K562 (cell line): ENCODE measurements around the gene ARMC12. TPM values are rescaled to one million over a fixed set of nuclear protein-coding genes. Genes with fewer than 3 reads are reported as not detected.

ENCODE experiments used
- ATAC-seq: fragments of 200-7000 bp; cut with Tn5 transposase; 3 replicates; pipeline ENCODE4 v1.9.1; 2020; ENCODE audit warnings: moderate library complexity
- BruUV-seq: library from RNA; stranded (reverse); fragments of 400-500 nt; replicated peaks from 2 replicates; lab custom pipeline; 2021; lab: Mats Ljungman, UMichigan
- CTCF ChIA-PET: fragments of 300-600 bp; formaldehyde crosslinking; extraction: SDS; loops from one replicate; lab custom pipeline; 2021; ENCODE audit warnings: low intra/inter-chr PET ratio; lab: Yijun Ruan, JAX
- POLR2A ChIA-PET: fragments of 300-600, 350-650 bp; sonication (Branson Sonifier 250); formaldehyde crosslinking; extraction: SDS; loops from one replicate; lab custom pipeline; 2021; ENCODE audit warnings: antibody characterized with exemption, inconsistent platforms; lab: Yijun Ruan, JAX
- DNase-seq, 4 experiments: peaks; one replicate each; pipeline versions ENCODE4 v3.0.0 to v3.0.0-alpha.2; 2011 to 2018; ENCODE audit warnings: low spot score in 3 of 4, mixed read lengths in 3 of 4; ENCODE audit errors: extremely low read depth in 1 of 4
- FAIRE-seq: peaks from 2 replicates; lab custom pipeline; 2011; peaks lifted over from hg19 to GRCh38; lab: Jason Lieb, UNC
- H2AFZ ChIP-seq: 2 replicates; pipeline ENCODE4 v1.6.0; 2011; ENCODE audit warnings: low read depth, low read length, control low read depth, inconsistent platforms
- H3K27ac ChIP-seq: fragments of 200-600 bp; 3 replicates; pipeline ENCODE4 v1.8.0; 2011; ENCODE audit warnings: low read depth, mild to moderate bottlenecking, control low read depth, inconsistent platforms, low read length, moderate library complexity, mixed read lengths; ENCODE audit errors: extremely low read depth
- H3K27me3 ChIP-seq, 2 experiments: fragments of 300-600 bp in 1 of 2; 2 replicates in 1 of 2; 3 replicates in 1 of 2; pipeline versions ENCODE4 v1.6.0 to v1.8.0; 2011; ENCODE audit warnings: inconsistent platforms in 2 of 2, low read length in 2 of 2, mild to moderate bottlenecking in 1 of 2, mixed read lengths in 1 of 2, moderate library complexity in 1 of 2; ENCODE audit not compliant: control insufficient read depth in 2 of 2, insufficient read depth in 2 of 2
- H3K36me3 ChIP-seq: fragments of 300-600 bp; 3 replicates; pipeline ENCODE4 v1.8.0; 2011; ENCODE audit warnings: mild to moderate bottlenecking, low read length, inconsistent platforms; ENCODE audit not compliant: control insufficient read depth, insufficient read depth
- H3K4me1 ChIP-seq, 2 experiments: fragments of 200-600 bp in 1 of 2; replicated peaks in 1 of 2; 2 replicates in 1 of 2; 3 replicates in 1 of 2; pipeline versions ENCODE4 v1.5.1 to v1.8.0; 2011; ENCODE audit warnings: inconsistent platforms in 2 of 2, low read length in 2 of 2, mild to moderate bottlenecking in 1 of 2, mixed read lengths in 1 of 2, moderate library complexity in 1 of 2; ENCODE audit not compliant: control insufficient read depth in 2 of 2, insufficient read depth in 2 of 2
- H3K4me2 ChIP-seq: 2 replicates; pipeline ENCODE4 v1.6.1; 2011; ENCODE audit warnings: low read length, control low read depth, inconsistent platforms, mixed read lengths; ENCODE audit not compliant: insufficient read depth
- H3K4me3 ChIP-seq: fragments of 200-600 bp; sonication (generic), shearing (Covaris generic); 2 replicates; pipeline ENCODE4 v1.5.1; 2016; ENCODE audit warnings: control low read depth, inconsistent platforms
- H3K79me2 ChIP-seq: fragments of 200-600 bp; 3 replicates; pipeline ENCODE4 v1.8.0; 2011; ENCODE audit warnings: low read length, inconsistent platforms; ENCODE audit not compliant: control insufficient read depth, insufficient read depth
- H3K9ac ChIP-seq, 2 experiments: 2 replicates each; pipeline versions ENCODE4 v1.6.0 to v1.6.1; 2011; ENCODE audit warnings: low read depth in 2 of 2, low read length in 2 of 2, control low read depth in 1 of 2, inconsistent platforms in 1 of 2, mild to moderate bottlenecking in 1 of 2, mixed read lengths in 1 of 2; ENCODE audit not compliant: insufficient read depth in 1 of 2
- H3K9me1 ChIP-seq: one replicate; pipeline ENCODE4 v1.6.0; 2011; ENCODE audit warnings: inconsistent platforms, mild to moderate bottlenecking, low read length, moderate library complexity; ENCODE audit not compliant: control insufficient read depth, insufficient read depth
- H3K9me3 ChIP-seq: replicated peaks from 2 replicates; pipeline ENCODE4 v1.5.1; 2011; ENCODE audit warnings: low read depth, low read length, inconsistent platforms; ENCODE audit not compliant: control insufficient read depth, insufficient read depth
- H4K20me1 ChIP-seq: replicated peaks from 2 replicates; pipeline ENCODE4 v1.6.1; 2011; ENCODE audit warnings: low read length, inconsistent platforms, mixed read lengths; ENCODE audit not compliant: control insufficient read depth, insufficient read depth
- CBX3 ChIP-seq, 2 experiments: IDR thresholded peaks; 1 replicate in 1 of 2; 2 replicates in 1 of 2; pipeline ENCODE4 v1.6.1; 2012; ENCODE audit warnings: inconsistent platforms in 2 of 2, low read length in 2 of 2, borderline replicate concordance in 1 of 2, control low read depth in 1 of 2
- E2F8 ChIP-seq: fragments of 450-650 bp; IDR thresholded peaks from 2 replicates; pipeline ENCODE4 v1.7.1; 2018; ENCODE audit warnings: mild to moderate bottlenecking, low read depth; ENCODE audit not compliant: partially characterized antibody
- ELK3 ChIP-seq: fragments of 450-650 bp; formaldehyde crosslinking; IDR thresholded peaks from 2 replicates; pipeline ENCODE4 v1.4.0; 2020; ENCODE audit warnings: mild to moderate bottlenecking
- ESRRB ChIP-seq: fragments of 250-450 bp; sonication (Bioruptor Pico); IDR thresholded peaks from 2 replicates; pipeline ENCODE4 v1.5.0; 2020; ENCODE audit warnings: mild to moderate bottlenecking, moderate library complexity, borderline replicate concordance
- MED1 ChIP-seq: sonication (generic); formaldehyde crosslinking; IDR thresholded peaks from 2 replicates; pipeline ENCODE4 v1.8.1; 2023; ENCODE audit warnings: missing genetic modification reagents, borderline replicate concordance
- NFIC ChIP-seq: fragments of 450-650 bp; IDR thresholded peaks from 2 replicates; pipeline ENCODE4 v1.6.1; 2017; ENCODE audit warnings: mild to moderate bottlenecking, inconsistent platforms
- NUFIP1 ChIP-seq: fragments of 450-650 bp; IDR thresholded peaks from 2 replicates; pipeline ENCODE4 v1.6.1; 2018; ENCODE audit not compliant: partially characterized antibody
- PHTF2 ChIP-seq: fragments of 250-450 bp; sonication (Bioruptor Pico); IDR thresholded peaks from 2 replicates; pipeline ENCODE4 v1.5.0; 2021; ENCODE audit warnings: mild to moderate bottlenecking
- SAP30 ChIP-seq: fragments of 200-600 bp; sonication (generic); IDR thresholded peaks from 2 replicates; pipeline ENCODE4 v1.6.1; 2012; ENCODE audit warnings: borderline replicate concordance, low read depth, mild to moderate bottlenecking, moderate library complexity, low read length, control low read depth, inconsistent platforms; ENCODE audit not compliant: insufficient read depth, poor library complexity, severe bottlenecking
- SMARCA4 ChIP-seq: fragments of 450-650 bp; IDR thresholded peaks from 2 replicates; pipeline ENCODE4 v1.6.1; 2016
- ZBTB49 ChIP-seq: sonication (generic); formaldehyde crosslinking; IDR thresholded peaks from 2 replicates; pipeline ENCODE4 v1.8.0; 2022; ENCODE audit warnings: missing genetic modification reagents, mild to moderate bottlenecking, borderline replicate concordance
- ZNF740 ChIP-seq, 3 experiments: fragments of 200-800 bp in 1 of 3; sonication (Bioruptor generic) in 1 of 3; sonication (generic) in 1 of 3; formaldehyde crosslinking in 1 of 3; IDR thresholded peaks; 2 replicates each; pipeline versions ENCODE4 v1.6.1 to v1.8.0; 2016 to 2022; ENCODE audit warnings: mild to moderate bottlenecking in 2 of 3, missing compliant biosample characterization in 2 of 3, missing genetic modification characterization in 2 of 3, missing genetic modification reagents in 1 of 3
- WGBS: fragments of 100-300 bp; shearing (Covaris generic); methylation state at CpG from one replicate; pipeline ENCODE4 v1.1.6; 2016; ENCODE audit warnings: low coverage, mixed read lengths; ENCODE audit not compliant: insufficient coverage; ENCODE audit errors: missing lambda C conversion rate; 5-methylcytosine and 5-hydroxymethylcytosine counted together
- in situ Hi-C: fragments of 300-500 bp; cut with MboI; formaldehyde crosslinking; loops from 4 replicates; pipeline ENCODE4 v1.15.0; 2018; ENCODE audit warnings: inconsistent platforms, mixed read lengths
- intact Hi-C: fragments of 100-400 bp; cut with micrococcal nuclease; formaldehyde crosslinking; loops from 2 replicates; pipeline ENCODE4 v1.14.2; 2022
- polyA plus RNA-seq, 8 experiments: library from polyadenylated mRNA; depleted of rRNA in 4 of 8; stranded (reverse) in 5 of 8; unstranded in 3 of 8; fragments of >200 nt; fragmentation: Nextera tagmentation in 2 of 8; fragmentation: Illumina TruSeq in 1 of 8; extraction: Ambion mirVana in 2 of 8; extraction: Trizol in 1 of 8; gene quantifications; 2 replicates each; pipeline versions ENCODE4 v1.2.1 to v1.2.3, GENCODE V29; 2011 to 2014; ENCODE audit warnings: inconsistent platforms in 1 of 8, missing spikeins in 1 of 8
- total RNA-seq, 7 experiments: library from RNA; depleted of rRNA in 6 of 7; stranded (reverse); fragments of >200 nt in 6 of 7; fragmentation: Illumina TruSeq in 2 of 7; extraction: Trizol in 2 of 7; gene quantifications; 2 replicates each; pipeline versions ENCODE4 v1.2.1 to v1.2.3, GENCODE V29; 2011 to 2021; ENCODE audit warnings: low replicate concordance in 1 of 7

ARMC12 gene
- total and polyA plus RNA-seq, 9 of the 15 experiments (the other 6 are each of a cell fraction or from before 2014, with no cell fraction given), result 0.09 to 0.58 (median 0.31) TPM; not detected in 3

GRCh38 chr6:35795453-35796071, 58.7 kb downstream of the ARMC12 start (continued):
- TF ChIP-seq SAP30, result no peak

DNA sequence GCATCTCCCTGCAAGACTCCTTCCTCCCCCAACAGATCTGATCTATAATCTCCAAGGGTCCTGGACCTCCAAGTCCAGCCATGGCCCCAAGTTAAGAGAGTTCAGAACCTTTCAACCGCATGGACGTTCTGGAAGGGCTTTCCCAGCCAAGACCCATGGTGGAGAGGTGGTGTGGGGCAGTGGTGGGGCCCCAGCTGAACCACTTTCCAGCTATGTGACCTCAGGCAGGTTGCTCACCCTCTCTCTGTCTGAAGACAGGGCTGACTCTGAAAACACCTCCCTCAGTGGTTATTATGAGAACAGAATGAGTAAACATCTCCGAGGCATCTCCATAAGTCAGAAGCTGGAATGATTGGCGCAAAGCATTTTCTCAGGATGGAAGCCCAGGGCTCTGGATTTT, 59.4 kb downstream of the ARMC12 start:
- in situ Hi-C loops (no loop called here), intact Hi-C loops (no loop called here)
- Histone ChIP-seq H3K27me3 (peaks cover 21 to 73% of the 10 kb centered on the region in 2 experiments), H3K4me1 (no peaks in the 10 kb centered on the region), H3K79me2 (no peaks in the 10 kb centered on the region), H3K27ac (no peak overlapping the region), H3K9me1 (peaks cover 3% of the 10 kb centered on the region), H4K20me1 (peaks cover 3% of the 10 kb centered on the region; the same call in 1 of the 2 replicates), H3K36me3 (no peaks in the 10 kb centered on the region), H3K9me3 (no peaks in the 10 kb centered on the region), H3K4me2 (no peak overlapping the region), H3K4me3 (no peak overlapping the region), H2AFZ (no peak overlapping the region), H3K9ac (no peak overlapping the region)
- FAIRE-seq (no peak), DNase-seq (peak in 3 of 4 experiments; percentile 9 to 16 (median 11)), ATAC-seq (no peak)
- ChIA-PET POLR2A (interaction anchor here (1.0 to 3.6 kb wide), 2 partner anchors 9 to 28 kb away, joined by 5 to 48 read pairs; no protein-coding TSS in a partner anchor), CTCF (no interaction called here)
- BruUV-seq, result no TSS peak
- whole genome bisulfite sequencing, result under 1% methylated on average over 4 of the region's 4 CpGs
- no peak for TF ChIP-seq CBX3 (IDR thresholded peaks at IDR 0.05; ENCODE audit: borderline replicate concordance in 1 of 2, low read length in 2 of 2)
- TF ChIP-seq E2F8, result no peak
- TF ChIP-seq SMARCA4, result no peak
- TF ChIP-seq MED1, result no peak
- no peak for TF ChIP-seq PHTF2 (CRISPR knock-in tag)
- no peak for TF ChIP-seq ESRRB (CRISPR knock-in tag)
- no peak for TF ChIP-seq NUFIP1
- no peak for TF ChIP-seq ELK3 (CRISPR knock-in tag)
- no peak for TF ChIP-seq NFIC
- no peak for TF ChIP-seq ZBTB49
- TF ChIP-seq ZNF740 (CRISPR knock-in tag; IDR thresholded peaks at IDR 0.05), result no peak
- TF ChIP-seq ZNF740 (tag; IDR thresholded peaks at IDR 0.05), result no peak
